Ovary (tissue), 10 donors: ENCODE data around the gene SHISA4. TPM values are rescaled to one million over a fixed set of nuclear protein-coding genes. Genes with fewer than 3 reads are reported as not detected.
"Not testable (repeated sequence)": the region's sequence is repeated elsewhere in the genome, so short reads cannot be mapped to it uniquely, and the experiment has no call there.

Source experiments
- DNase-seq, 5 donors: peaks; one replicate each; pipeline ENCODE4 v3.0.0-alpha.2; 2019 to 2020
- H3K27ac ChIP-seq, 2 donors: fragments of 200-600 bp; one replicate each; pipeline versions ENCODE4 v1.5.1 to v1.8.0; 2019 to 2022
- H3K27me3 ChIP-seq: fragments of 200-600 bp; one replicate; pipeline ENCODE4 v1.8.0; 2022
- H3K36me3 ChIP-seq: fragments of 200-600 bp; sonication (generic); one replicate; pipeline ENCODE4 v1.5.1; 2019
- H3K4me1 ChIP-seq: one replicate; pipeline ENCODE4 v1.8.1; 2013; ENCODE audit warnings: mild to moderate bottlenecking, moderate library complexity; ENCODE audit not compliant: insufficient read depth
- H3K4me3 ChIP-seq: fragments of 200-600 bp; sonication (generic); one replicate; pipeline ENCODE4 v1.5.1; 2017
- H3K9me3 ChIP-seq, 2 donors: fragments of 200-600 bp in 1 of 2; sonication (generic) in 1 of 2; one replicate each; pipeline versions ENCODE4 v1.5.1 to v1.8.1; 2013 to 2019; ENCODE audit warnings: mild to moderate bottlenecking in 1 of 2, moderate library complexity in 1 of 2
- CTCF ChIP-seq, 3 donors: fragments of 450-650 bp in 2 of 3; fragments of 200-600 bp in 1 of 3; IDR thresholded peaks; one replicate each; pipeline versions ENCODE4 v1.5.1 to v1.8.0; 2016 to 2022; ENCODE audit warnings: antibody characterized with exemption in 3 of 3, mild to moderate bottlenecking in 1 of 3
- EP300 ChIP-seq: sonication (generic); formaldehyde crosslinking; IDR thresholded peaks from one replicate; pipeline ENCODE4 v1.6.1; 2017; ENCODE audit warnings: antibody characterized with exemption
- POLR2A ChIP-seq: fragments of 450-650 bp; IDR thresholded peaks from one replicate; pipeline ENCODE4 v1.6.1; 2017; ENCODE audit warnings: antibody characterized with exemption, mild to moderate bottlenecking, moderate library complexity
- WGBS, 3 donors: extraction: QIAGEN DNeasy Blood & Tissue Kit in 1 of 3; methylation state at CpG; one replicate each; pipeline versions ENCODE4 v1.1.5 to v1.1.7; 2013 to 2017; 5-methylcytosine and 5-hydroxymethylcytosine counted together
- intact Hi-C, 4 donors: fragments of 100-400 bp; cut with DNase I; formaldehyde crosslinking; loops; one replicate each; pipeline versions ENCODE4 v1.11.0 to v1.15.1; 2022 to 2023
- long read RNA-seq, 3 donors: library from polyadenylated mRNA in 2 of 3; unstranded in 2 of 3; transcript quantifications; one replicate each; pipeline ENCODE4 v2.0.0 and lab custom pipeline, GENCODE V29; 2021 to 2026
- polyA plus RNA-seq, 2 donors: library from polyadenylated mRNA; stranded (reverse); fragments of 200-250 nt in 1 of 2; fragments of 350-450 nt in 1 of 2; fragmentation: Illumina TruSeq in 1 of 2; extraction: RNeasy Lipid Tissue Mini Kit (QIAGEN cat#74804) in 1 of 2; gene quantifications; one replicate each; pipeline ENCODE4 v1.2.3, GENCODE V29; 2013 to 2014
- total RNA-seq, 7 donors: library from RNA; depleted of rRNA in 2 of 7; stranded (reverse); fragments of >200 nt in 2 of 7; fragmentation: NEBNext Ultra II Directional in 3 of 7; extraction: Animal tissue kit (Norgen Biotek cat#: 25700) in 3 of 7; gene quantifications; one replicate each; pipeline versions ENCODE4 v1.1.0 to v1.2.4, GENCODE V29; 2016 to 2023
- donor health status: DM: no; HTN: no; CAD: no; lungs with moderate emphysema.
- donor health status: DM: no; HTN: no; CAD: no.
- donor health status: Bipolar disorder and iron deficiency.
- donor health status: DM: yes; HTN: yes; CAD: no.
- donor health status: DM: no; HTN: no; CAD: no.
- donor health status: DM: yes; HTN: yes; CAD: no.

Gene SHISA4
- total RNA-seq = 10 to 100 TPM; 16.8 to 37.9 (median 26.4) TPM
- 10 to 100 TPM; 11.3 to 29.9 TPM for polyA plus RNA-seq
- long read RNA-seq, donor 1, transcript SHISA4-201 (5 exons, 1,341 nt) = major isoform, 38 of 50 reads
- long read RNA-seq, donor 1, partial matches to known transcripts = 6 of 50 reads
- long read RNA-seq, donor 1, other reads (novel, unspliced or antisense) = 5 of 50 reads
- long read RNA-seq, donor 2, partial matches to known transcripts = 0 of 2 reads
- long read RNA-seq, donor 2, other reads (novel, unspliced or antisense) = 0 of 2 reads
- long read RNA-seq, donor 3, transcript SHISA4-201 (5 exons, 1,341 nt) = major isoform, 39 of 58 reads
- long read RNA-seq, donor 3, partial matches to known transcripts = 2 of 58 reads
- long read RNA-seq, donor 3, other reads (novel, unspliced or antisense) = 16 of 58 reads

- Histone ChIP-seq H3K36me3 (no peaks in the 10 kb centered on the region), H3K27ac (peak within 1 kb of the TSS; percentile 0 to 22), H3K4me3 (peak within 1 kb of the TSS; percentile 57), H3K4me1 (peaks cover 22% of the 10 kb centered on the region), H3K9me3 (no peaks in the 10 kb centered on the region), H3K27me3 (no peaks in the 10 kb centered on the region)
- peak; percentile 57 to 77 (median 64) for DNase-seq
- TF ChIP-seq CTCF (IDR thresholded peaks at IDR 0.05) (no peak), POLR2A (peak; percentile 23)
- intact Hi-C loops = loop anchor here in 1 of 4 donors (5.0 kb wide), 1 partner anchor 1264 kb away; no protein-coding TSS in a partner anchor
- 1 to 2% (median 2%) methylated on average over 35 to 49 of the region's 49 CpGs for WGBS, 3 donors
Measured at GRCh38 chr1:201888282-201889089, at the start of gene SHISA4. Gene SHISA4, plus strand, starts transcription at chr1:201888898. Its CDS starts 97 bp downstream, at chr1:201888995.

- H3K9me3 ChIP-seq, DNase-seq, H3K27me3 ChIP-seq, H3K36me3 ChIP-seq, H3K4me1 ChIP-seq, H3K27ac ChIP-seq, H3K4me3 ChIP-seq, intact Hi-C loops: not testable (repeated sequence)
- 97 to 99% (median 98%) methylated on average over 10 of the region's 10 CpGs for WGBS, 3 donors
Measured at GRCh38 chr1:201839089-201839488, 49.6 kb upstream of the SHISA4 start.

GRCh38 chr1:201840055-201840454 lies 48.6 kb upstream of the SHISA4 start:
- no peak for DNase-seq
- Histone ChIP-seq H3K27ac (no peak overlapping the region), H3K9me3 (no peaks in the 10 kb centered on the region), H3K4me3 (no peak overlapping the region), H3K36me3 (no peaks in the 10 kb centered on the region), H3K4me1 (no peaks in the 10 kb centered on the region), H3K27me3 (no peaks in the 10 kb centered on the region)
- TF ChIP-seq POLR2A (no peak), CTCF (IDR thresholded peaks at IDR 0.05) (no peak), EP300 (no peak)
- 92 to 96% (median 96%) methylated on average over 4 of the region's 4 CpGs for WGBS, 3 donors
- intact Hi-C loops = no loop called here

- Histone ChIP-seq H3K9me3 (no peaks in the 10 kb centered on the region), H3K4me3 (no peak overlapping the region), H3K27me3 (no peaks in the 10 kb centered on the region), H3K36me3 (no peaks in the 10 kb centered on the region), H3K27ac (no peak overlapping the region), H3K4me1 (no peaks in the 10 kb centered on the region)
- WGBS, 3 donors = 93 to 100% (median 96%) methylated on average over 1 of the region's 1 CpG
- no peak for DNase-seq
- intact Hi-C loops = no loop called here
- TF ChIP-seq CTCF (IDR thresholded peaks at IDR 0.05) (no peak), POLR2A (no peak), EP300 (no peak)
Measured at GRCh38 chr1:201840490-201840889, 48.2 kb upstream of the SHISA4 start.
